Measurements from ENCODE around the gene SAMD1. TPM values are rescaled to one million over a fixed set of nuclear protein-coding genes. Genes with fewer than 3 reads are reported as not detected.
"Not testable (repeated sequence)": the region's sequence is repeated elsewhere in the genome, so short reads cannot be mapped to it uniquely, and the experiment has no call there.

The SAMD1 gene
- total and polyA plus RNA-seq, 2 of the 8 experiments (the other 6 are each of a cell fraction or from before 2014, with no cell fraction given) = 40.0 to 100 TPM

GRCh38 chr19:14048443-14049153 is 42.0 kb downstream of the SAMD1 start (continued):
- TF ChIP-seq, protein P1, sequence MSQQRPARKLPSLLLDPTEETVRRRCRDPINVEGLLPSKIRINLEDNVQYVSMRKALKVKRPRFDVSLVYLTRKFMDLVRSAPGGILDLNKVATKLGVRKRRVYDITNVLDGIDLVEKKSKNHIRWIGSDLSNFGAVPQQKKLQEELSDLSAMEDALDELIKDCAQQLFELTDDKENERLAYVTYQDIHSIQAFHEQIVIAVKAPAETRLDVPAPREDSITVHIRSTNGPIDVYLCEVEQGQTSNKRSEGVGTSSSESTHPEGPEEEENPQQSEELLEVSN (IDR thresholded peaks at IDR 0.05) = no peak
- peak; percentile 39; the same call in 1 of the 2 replicates for TF ChIP-seq YY1 (IDR thresholded peaks at IDR 0.05; ENCODE audit: low read depth, low read length)
- TF ChIP-seq SP2 (IDR thresholded peaks at IDR 0.05; ENCODE audit: low read length) = no peak

- 90% methylated on average over 8 of the region's 10 CpGs; no CpG with 5 or more reads in 1 of the 2 experiments for whole genome bisulfite sequencing, 2 experiments (ENCODE audit: extremely low coverage in 1 of 2, insufficient coverage in 1 of 2, insufficient read length in 1 of 2, insufficient replicate concordance in 2 of 2, low coverage in 1 of 2, low lambda C conversion rate in 2 of 2, missing lambda C conversion rate in 1 of 2)
- not testable (repeated sequence) for H2AK5ac ChIP-seq (ENCODE audit: low read depth, low read length); H4K5ac ChIP-seq (ENCODE audit: insufficient read length, low read depth, low read length); H3K4me3 ChIP-seq (ENCODE audit: extremely low read depth in 1 of 4, insufficient read depth in 2 of 4, low read depth in 3 of 4, low read length in 4 of 4); H3K4me1 ChIP-seq (replicated peaks in 1 of 4; ENCODE audit: control insufficient read depth in 3 of 4, insufficient read depth in 4 of 4, low read length in 3 of 4); DNase-seq (ENCODE audit: low read depth in 1 of 2, low spot score in 2 of 2); H3K9me3 ChIP-seq (ENCODE audit: insufficient read depth in 2 of 2, low read depth in 1 of 2, low read length in 1 of 2); H3K4ac ChIP-seq (replicated peaks; ENCODE audit: insufficient read length, low read depth, low read length); H3K56ac ChIP-seq (replicated peaks; ENCODE audit: insufficient read length, low read depth, low read length); FAIRE-seq; H3K36me3 ChIP-seq (ENCODE audit: control insufficient read depth in 2 of 4, insufficient read depth in 4 of 4, low read length in 3 of 4); H3K23me2 ChIP-seq (ENCODE audit: low read depth, low read length); H2BK15ac ChIP-seq (ENCODE audit: low read length); H3K4me2 ChIP-seq (ENCODE audit: insufficient read depth in 1 of 2, low read depth in 2 of 2, low read length in 2 of 2); H4K20me1 ChIP-seq (replicated peaks in 1 of 2; ENCODE audit: control insufficient read depth in 1 of 2, insufficient read depth in 2 of 2, low read length in 2 of 2); H2BK12ac ChIP-seq (ENCODE audit: low read depth, low read length); H2AFZ ChIP-seq (ENCODE audit: low read length); H3K27ac ChIP-seq (ENCODE audit: low read depth, low read length); H3K79me2 ChIP-seq (ENCODE audit: control insufficient read depth in 1 of 2, insufficient read depth in 2 of 2, low read length in 2 of 2); H3K27me3 ChIP-seq (replicated peaks in 1 of 4; ENCODE audit: control insufficient read depth in 3 of 4, extremely low read depth in 1 of 4, insufficient read depth in 3 of 4, low read length in 3 of 4); H4K91ac ChIP-seq (replicated peaks; ENCODE audit: insufficient read length, low read length); H3K9ac ChIP-seq (replicated peaks in 1 of 4; ENCODE audit: extremely low read depth in 1 of 4, low read depth in 3 of 4, low read length in 3 of 4); H3K14ac ChIP-seq (ENCODE audit: insufficient read length); H3K18ac ChIP-seq (ENCODE audit: extremely low read depth, low read length); H2BK20ac ChIP-seq (ENCODE audit: low read length); H2BK120ac ChIP-seq (replicated peaks; ENCODE audit: low read depth, low read length); H3K23ac ChIP-seq (ENCODE audit: insufficient read length); H3K79me1 ChIP-seq (ENCODE audit: low read depth, low read length); H2BK5ac ChIP-seq (ENCODE audit: low read depth, low read length)
- ChIA-PET CTCF (ENCODE audit: partially characterized antibody) (interaction anchor here (0.7 to 9.9 kb wide), 31 partner anchors 9 to 953 kb away, joined by 3 to 77 read pairs (median 5); partner anchors contain the start of genes DCAF15, IL27RA, MISP3 and PALM3), POLR2A (ENCODE audit: partially characterized antibody) (interaction anchor here (1.1 to 1.2 kb wide), 2 partner anchors 9 to 86 kb away, joined by 3 to 5 read pairs; no protein-coding TSS in a partner anchor)
- peak overlapping the region; percentile 68; the same call in 1 of the 2 replicates for H4K8ac ChIP-seq (ENCODE audit: extremely low read depth, insufficient read depth, low read length)
Measured at GRCh38 chr19:14047866-14048265, 42.7 kb downstream of the SAMD1 start.
